Upper lobe of left lung (tissue), 4 donors: ENCODE results near the gene PTF1A.

Experiments
- EP300 ChIP-seq, 4 donors: sonication (generic); formaldehyde crosslinking; IDR thresholded peaks; one replicate each; pipeline ENCODE4 v1.5.1; 2017; ENCODE audit warnings: antibody characterized with exemption in 4 of 4, control low read depth in 2 of 4
- POLR2A ChIP-seq, 4 donors: fragments of 450-650 bp; IDR thresholded peaks; one replicate each; pipeline ENCODE4 v1.5.1; 2016 to 2017; ENCODE audit warnings: antibody characterized with exemption in 4 of 4, mild to moderate bottlenecking in 2 of 4
- TF ChIP-seq, protein P1 (sequence below), 6 experiments: fragments of 450-650 bp in 4 of 6; fragments of 200-600 bp in 2 of 6; sonication (generic) in 2 of 6; IDR thresholded peaks; one replicate each; pipeline ENCODE4 v1.5.1; 2016 to 2019; ENCODE audit warnings: antibody characterized with exemption in 6 of 6

DNA sequence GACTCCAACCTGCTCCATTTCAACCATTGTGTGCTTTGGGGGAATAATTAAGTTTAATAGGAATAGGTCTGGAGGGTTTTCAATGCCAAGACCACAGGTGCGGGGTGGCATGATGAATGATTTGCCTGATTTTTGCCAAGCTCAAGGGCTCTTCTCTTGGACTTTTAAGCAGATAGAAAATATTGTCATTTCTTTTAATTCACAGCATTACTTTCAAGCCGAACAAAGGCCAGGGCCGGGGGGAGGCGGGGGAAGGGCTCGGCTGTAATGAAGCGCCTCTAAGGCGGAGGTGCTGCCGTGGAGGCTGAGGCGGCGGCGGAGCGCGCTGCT, 6.5 kb downstream of the PTF1A start:
- TF ChIP-seq, protein P1, sequence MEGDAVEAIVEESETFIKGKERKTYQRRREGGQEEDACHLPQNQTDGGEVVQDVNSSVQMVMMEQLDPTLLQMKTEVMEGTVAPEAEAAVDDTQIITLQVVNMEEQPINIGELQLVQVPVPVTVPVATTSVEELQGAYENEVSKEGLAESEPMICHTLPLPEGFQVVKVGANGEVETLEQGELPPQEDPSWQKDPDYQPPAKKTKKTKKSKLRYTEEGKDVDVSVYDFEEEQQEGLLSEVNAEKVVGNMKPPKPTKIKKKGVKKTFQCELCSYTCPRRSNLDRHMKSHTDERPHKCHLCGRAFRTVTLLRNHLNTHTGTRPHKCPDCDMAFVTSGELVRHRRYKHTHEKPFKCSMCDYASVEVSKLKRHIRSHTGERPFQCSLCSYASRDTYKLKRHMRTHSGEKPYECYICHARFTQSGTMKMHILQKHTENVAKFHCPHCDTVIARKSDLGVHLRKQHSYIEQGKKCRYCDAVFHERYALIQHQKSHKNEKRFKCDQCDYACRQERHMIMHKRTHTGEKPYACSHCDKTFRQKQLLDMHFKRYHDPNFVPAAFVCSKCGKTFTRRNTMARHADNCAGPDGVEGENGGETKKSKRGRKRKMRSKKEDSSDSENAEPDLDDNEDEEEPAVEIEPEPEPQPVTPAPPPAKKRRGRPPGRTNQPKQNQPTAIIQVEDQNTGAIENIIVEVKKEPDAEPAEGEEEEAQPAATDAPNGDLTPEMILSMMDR (IDR thresholded peaks at IDR 0.05) = no peak
- no peak for TF ChIP-seq POLR2A (IDR thresholded peaks at IDR 0.05)
- TF ChIP-seq EP300 (IDR thresholded peaks at IDR 0.05) = no peak
